Osteocyte (in vitro differentiated cells): Measurements from ENCODE around the gene KRT74. TPM values are rescaled to one million over a fixed set of nuclear protein-coding genes. Genes with fewer than 3 reads are reported as not detected.
A peak's percentile ranks its signal among the peaks of the same experiment; 100 is the strongest.

Source experiments
- DNase-seq: peaks from one replicate; pipeline ENCODE4 v3.0.0; 2021; ENCODE audit warnings: mixed read lengths; ENCODE audit not compliant: unreplicated experiment; ENCODE audit errors: extremely low spot score
- H3K27ac Mint-ChIP-seq: one replicate; pipeline ENCODE4 v1.8.0; 2021; ENCODE audit warnings: mild to moderate bottlenecking, mixed read lengths; ENCODE audit not compliant: unreplicated experiment
- H3K27me3 Mint-ChIP-seq: one replicate; pipeline ENCODE4 v1.8.0; 2021; ENCODE audit warnings: mixed read lengths; ENCODE audit not compliant: unreplicated experiment
- H3K36me3 Mint-ChIP-seq: one replicate; pipeline ENCODE4 v1.8.0; 2021; ENCODE audit warnings: mixed read lengths; ENCODE audit not compliant: unreplicated experiment
- H3K4me1 Mint-ChIP-seq: one replicate; pipeline ENCODE4 v1.8.0; 2021; ENCODE audit warnings: mixed read lengths; ENCODE audit not compliant: unreplicated experiment
- H3K4me3 Mint-ChIP-seq: one replicate; pipeline ENCODE4 v1.8.0; 2021; ENCODE audit warnings: mild to moderate bottlenecking, moderate library complexity, mixed read lengths; ENCODE audit not compliant: unreplicated experiment
- H3K9me3 Mint-ChIP-seq: one replicate; pipeline ENCODE4 v1.8.0; 2021; ENCODE audit warnings: mixed read lengths; ENCODE audit not compliant: unreplicated experiment
- CTCF ChIP-seq: fragments of 200-600 bp; sonication (generic); IDR thresholded peaks from 2 replicates; pipeline ENCODE4 v1.5.0; 2021; ENCODE audit warnings: antibody characterized with exemption, mild to moderate bottlenecking, moderate library complexity
- total RNA-seq: library from RNA; stranded (reverse); gene quantifications from 2 replicates; pipeline ENCODE4 v1.2.1, GENCODE V29; 2021

The KRT74 gene
- total RNA-seq, 1 donor from 2014 or later: not detected

- H3K27me3 Mint-ChIP-seq: peaks cover 50% of the 10 kb centered on the region
- no peak for DNase-seq
- no peak overlapping the region for H3K27ac Mint-ChIP-seq
These were observed 3.1 kb downstream of the KRT74 start for GRCh38 chr12:52570511-52570910.

GRCh38 chr12:52568111-52568510, 5.5 kb downstream of the KRT74 start:
- TF ChIP-seq CTCF: no peak
- H3K4me3 Mint-ChIP-seq: no peak overlapping the region
- H3K27me3 Mint-ChIP-seq: peaks cover 71% of the 10 kb centered on the region
- no peak overlapping the region for H3K27ac Mint-ChIP-seq
- no peaks in the 10 kb centered on the region for H3K36me3 Mint-ChIP-seq
- H3K4me1 Mint-ChIP-seq: no peaks in the 10 kb centered on the region
- no peak for DNase-seq
- H3K9me3 Mint-ChIP-seq: no peaks in the 10 kb centered on the region

More at GRCh38 chr12:52570511-52570910, 3.1 kb downstream of the KRT74 start:
- TF ChIP-seq CTCF: no peak
- no peaks in the 10 kb centered on the region for H3K9me3 Mint-ChIP-seq
- no peaks in the 10 kb centered on the region for H3K36me3 Mint-ChIP-seq
- H3K4me1 Mint-ChIP-seq: no peaks in the 10 kb centered on the region
- no peak overlapping the region for H3K4me3 Mint-ChIP-seq

- no peaks in the 10 kb centered on the region for H3K9me3 Mint-ChIP-seq
- H3K4me1 Mint-ChIP-seq: no peaks in the 10 kb centered on the region
- DNase-seq: no peak
- H3K27me3 Mint-ChIP-seq: peaks cover 70% of the 10 kb centered on the region
- TF ChIP-seq CTCF: no peak
- H3K27ac Mint-ChIP-seq: no peak overlapping the region
- H3K36me3 Mint-ChIP-seq: no peaks in the 10 kb centered on the region
- no peak overlapping the region for H3K4me3 Mint-ChIP-seq
These were observed 6.8 kb downstream of the KRT74 start for GRCh38 chr12:52566847-52567291.

- no peaks in the 10 kb centered on the region for H3K36me3 Mint-ChIP-seq
- H3K27ac Mint-ChIP-seq: no peak overlapping the region
- DNase-seq: no peak
- peaks cover 67% of the 10 kb centered on the region for H3K27me3 Mint-ChIP-seq
- no peaks in the 10 kb centered on the region for H3K4me1 Mint-ChIP-seq
- no peaks in the 10 kb centered on the region for H3K9me3 Mint-ChIP-seq
- H3K4me3 Mint-ChIP-seq: no peak overlapping the region
- no peak for TF ChIP-seq CTCF
These were observed 9.1 kb downstream of the KRT74 start for GRCh38 chr12:52564582-52564981.

- Mint-ChIP-seq H3K27ac (no peak overlapping the region), H3K36me3 (no peaks in the 10 kb centered on the region), H3K4me3 (no peak overlapping the region), H3K4me1 (no peaks in the 10 kb centered on the region), H3K9me3 (no peaks in the 10 kb centered on the region), H3K27me3 (peaks cover 67% of the 10 kb centered on the region)
- TF ChIP-seq CTCF: peak; percentile 31
- no peak for DNase-seq
These were observed 11.7 kb downstream of the KRT74 start for GRCh38 chr12:52561880-52562449.
